ENCODE data around the gene MOB2.

DNA sequence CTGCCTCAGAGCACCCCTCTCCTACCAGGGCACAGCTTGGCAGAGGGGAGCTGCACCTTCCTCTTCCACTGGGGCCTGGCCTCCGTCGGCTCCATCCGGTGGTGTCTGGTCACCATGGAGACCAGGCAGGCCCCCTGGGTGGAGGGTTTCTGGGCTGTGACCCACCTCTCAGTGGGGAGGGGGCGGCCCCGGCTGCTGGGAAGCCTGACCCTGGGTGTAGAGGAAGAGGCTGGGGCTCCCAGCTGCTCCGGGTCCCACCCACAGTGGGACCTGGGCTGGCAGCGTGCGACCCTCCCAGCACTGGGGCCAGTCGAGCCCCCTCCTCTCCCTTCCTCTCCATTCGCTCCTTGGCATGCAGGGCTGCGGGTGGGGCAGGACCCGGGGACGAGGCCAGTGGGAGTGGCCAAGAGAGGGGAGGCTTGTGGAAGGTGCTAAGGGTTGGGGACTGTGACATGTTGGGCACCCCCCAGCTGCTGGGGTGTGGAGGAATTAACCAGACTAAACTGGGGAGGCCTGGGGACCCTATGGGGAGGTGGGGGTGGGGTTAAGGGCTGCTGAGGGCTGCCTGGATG lies 50.0 kb downstream of the MOB2 start:
- TF ChIP-seq, protein P1, sequence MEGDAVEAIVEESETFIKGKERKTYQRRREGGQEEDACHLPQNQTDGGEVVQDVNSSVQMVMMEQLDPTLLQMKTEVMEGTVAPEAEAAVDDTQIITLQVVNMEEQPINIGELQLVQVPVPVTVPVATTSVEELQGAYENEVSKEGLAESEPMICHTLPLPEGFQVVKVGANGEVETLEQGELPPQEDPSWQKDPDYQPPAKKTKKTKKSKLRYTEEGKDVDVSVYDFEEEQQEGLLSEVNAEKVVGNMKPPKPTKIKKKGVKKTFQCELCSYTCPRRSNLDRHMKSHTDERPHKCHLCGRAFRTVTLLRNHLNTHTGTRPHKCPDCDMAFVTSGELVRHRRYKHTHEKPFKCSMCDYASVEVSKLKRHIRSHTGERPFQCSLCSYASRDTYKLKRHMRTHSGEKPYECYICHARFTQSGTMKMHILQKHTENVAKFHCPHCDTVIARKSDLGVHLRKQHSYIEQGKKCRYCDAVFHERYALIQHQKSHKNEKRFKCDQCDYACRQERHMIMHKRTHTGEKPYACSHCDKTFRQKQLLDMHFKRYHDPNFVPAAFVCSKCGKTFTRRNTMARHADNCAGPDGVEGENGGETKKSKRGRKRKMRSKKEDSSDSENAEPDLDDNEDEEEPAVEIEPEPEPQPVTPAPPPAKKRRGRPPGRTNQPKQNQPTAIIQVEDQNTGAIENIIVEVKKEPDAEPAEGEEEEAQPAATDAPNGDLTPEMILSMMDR (IDR thresholded peaks at IDR 0.05) = no peak
- TF ChIP-seq POLR2A (IDR thresholded peaks at IDR 0.05) = no peak
